AG08395 (cell line): ENCODE results near the gene EPHB1.

Experiments used
- DNase-seq: peaks from one replicate; pipeline ENCODE4 v3.0.0; 2012; ENCODE audit warnings: mixed read lengths, low spot score

EPHB1 gene

DNA sequence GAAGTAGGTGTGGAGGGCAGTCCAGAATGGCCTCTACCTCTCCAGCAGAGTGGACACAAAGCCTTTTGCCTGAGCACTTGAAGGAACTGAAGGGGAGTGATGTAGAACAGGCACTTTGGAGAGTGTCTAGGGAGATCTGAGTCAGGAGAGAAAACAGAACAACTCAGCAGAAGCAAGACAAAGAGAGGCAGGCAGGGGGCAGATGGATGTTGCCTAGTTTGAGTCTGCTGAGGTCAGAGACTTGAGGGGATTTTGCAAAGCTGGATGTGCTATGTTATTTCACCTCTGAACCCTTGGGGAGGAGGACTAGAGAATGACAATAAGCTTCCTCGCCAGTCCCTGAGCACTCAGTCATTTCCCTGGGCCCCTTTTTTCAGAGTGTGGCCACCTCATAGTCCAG, 366.4 kb downstream of the EPHB1 start:
- DNase-seq: no peak

- DNase-seq: no peak
Measured at GRCh38 chr3:135163701-135164100, 368.6 kb downstream of the EPHB1 start.

DNA sequence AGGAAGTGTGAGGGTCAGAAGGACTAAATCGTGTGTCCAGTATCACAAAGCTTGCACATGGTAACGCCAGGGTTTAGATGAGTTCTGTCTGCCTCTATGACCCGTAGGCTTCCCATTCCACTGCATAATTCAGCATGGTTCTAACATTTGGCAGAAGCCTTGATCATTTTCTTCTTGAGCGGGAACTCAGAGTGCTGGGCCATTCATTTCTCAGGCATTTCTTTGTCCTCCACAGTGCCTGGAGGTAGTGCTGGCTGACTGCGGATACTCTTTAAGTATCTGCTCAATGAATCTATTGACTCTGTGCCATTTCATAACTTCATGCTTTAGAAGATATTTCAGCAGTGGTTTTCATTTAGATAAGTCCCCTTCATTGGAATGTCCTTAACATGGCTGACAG, 370.2 kb downstream of the EPHB1 start:
- no peak for DNase-seq

DNA sequence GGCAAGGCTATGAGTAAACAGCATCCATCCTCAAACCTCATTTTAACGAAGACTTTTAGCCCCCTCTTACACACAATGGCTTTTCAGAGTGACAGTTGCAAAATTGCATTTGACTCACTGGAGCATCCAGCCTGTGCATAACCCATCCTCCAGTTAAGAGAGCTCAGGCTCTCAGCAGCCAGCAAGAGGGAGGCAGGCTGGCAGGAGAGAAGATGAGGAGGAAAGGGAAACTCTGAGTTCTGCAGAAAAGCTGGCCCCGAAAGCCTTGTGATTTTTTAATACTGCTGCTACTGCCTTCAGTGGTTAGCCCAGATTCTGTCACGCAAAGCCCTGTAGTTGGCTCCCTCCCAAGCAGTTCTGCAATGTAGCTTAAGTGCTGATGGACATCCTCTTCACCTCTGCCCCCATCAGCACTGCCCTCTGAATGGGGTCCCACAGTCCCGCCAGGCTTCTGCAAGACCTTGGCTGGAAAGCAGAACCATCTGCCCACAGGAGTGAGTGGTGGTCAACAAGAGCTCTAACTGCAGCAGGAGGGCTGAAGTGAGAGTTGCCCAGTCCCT, 371.3 kb downstream of the EPHB1 start:
- no peak for DNase-seq

DNA sequence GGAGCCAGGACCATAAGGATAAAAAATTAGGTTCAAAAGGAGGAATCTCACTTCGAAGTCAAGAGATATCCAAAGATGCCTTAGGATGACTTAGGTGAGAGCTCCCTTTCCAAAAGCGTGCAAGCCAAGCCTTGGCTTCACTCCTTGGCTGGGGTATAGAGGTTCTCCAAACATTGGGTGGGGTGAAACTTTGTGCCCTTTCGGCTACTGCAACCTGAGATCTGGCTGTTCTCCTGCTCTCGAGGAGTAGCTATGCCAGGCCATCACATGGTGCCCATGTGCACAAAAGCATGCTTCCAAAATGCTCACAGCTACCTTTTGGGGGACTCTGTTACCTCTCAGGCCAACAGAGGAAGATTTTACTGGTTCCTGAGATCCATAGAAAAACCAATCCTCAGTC, 373.8 kb downstream of the EPHB1 start:
- no peak for DNase-seq

GRCh38 chr3:135169651-135170050, 374.6 kb downstream of the EPHB1 start:
- DNase-seq: no peak

GRCh38 chr3:135170732-135171131, 375.7 kb downstream of the EPHB1 start:
- DNase-seq: no peak

DNA sequence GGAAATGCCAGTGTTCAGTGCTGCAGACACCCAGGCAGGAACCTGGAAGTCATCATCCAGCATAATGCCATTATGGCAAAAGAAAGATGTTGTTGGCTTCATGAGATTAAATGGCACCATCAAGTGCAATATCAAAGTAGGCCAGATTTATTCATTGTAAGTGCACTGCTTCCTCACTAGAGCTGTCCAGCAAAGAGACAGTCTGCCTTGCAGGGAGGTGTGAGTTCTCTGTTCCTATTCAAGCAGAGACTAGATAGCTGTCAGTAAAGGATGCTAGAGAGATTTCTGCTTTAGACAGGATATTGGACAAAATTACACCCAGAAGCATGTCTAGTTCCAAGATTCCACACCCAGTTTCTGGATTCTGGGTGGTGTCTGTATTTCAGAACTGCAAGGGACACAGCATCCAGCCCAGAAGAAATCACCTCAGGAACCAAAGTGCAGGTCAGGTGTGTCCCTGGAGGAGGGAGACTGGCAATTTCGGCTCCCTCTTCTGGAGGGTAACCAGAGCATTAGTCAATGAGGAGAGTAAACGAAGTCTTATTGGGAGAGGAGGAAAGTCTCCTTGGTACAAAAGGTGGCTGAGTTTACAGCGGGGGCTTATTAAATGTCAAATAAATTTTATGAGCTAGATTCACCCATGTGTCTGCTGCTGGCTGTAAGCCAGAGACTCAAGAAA, 377.3 kb downstream of the EPHB1 start:
- DNase-seq: no peak

DNA sequence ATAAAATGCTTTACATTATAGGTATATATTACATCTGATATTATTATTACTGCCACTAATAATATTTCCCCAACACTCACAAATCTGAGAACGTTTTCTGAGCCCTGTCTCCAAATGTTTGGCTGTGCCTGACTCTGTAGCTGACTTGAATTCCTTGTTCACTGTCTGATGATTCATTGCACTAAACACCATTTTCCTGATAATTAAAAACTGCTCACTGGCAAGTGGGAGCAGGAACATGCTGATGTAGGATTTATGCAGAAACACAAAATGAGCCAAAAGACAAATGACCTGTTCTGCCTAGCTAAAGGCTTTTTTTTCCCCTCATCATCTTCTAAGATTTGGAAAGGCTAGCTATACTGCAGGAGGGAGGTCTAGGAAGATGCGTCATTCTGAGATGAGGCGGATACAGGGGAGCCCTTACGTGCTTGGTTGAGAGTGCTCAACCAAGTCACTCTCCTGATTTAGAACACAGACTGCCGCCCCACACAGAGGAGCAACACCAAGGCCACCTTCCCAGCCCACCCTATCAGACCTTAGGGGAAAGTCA, 380.7 kb downstream of the EPHB1 start:
- peak; percentile 25 for DNase-seq

GRCh38 chr3:135176881-135177280, 381.8 kb downstream of the EPHB1 start:
- DNase-seq: no peak

GRCh38 chr3:135178566-135178965, 383.5 kb downstream of the EPHB1 start:
- no peak for DNase-seq

- DNase-seq: no peak
Measured at GRCh38 chr3:135181408-135181807, 386.3 kb downstream of the EPHB1 start.

DNA sequence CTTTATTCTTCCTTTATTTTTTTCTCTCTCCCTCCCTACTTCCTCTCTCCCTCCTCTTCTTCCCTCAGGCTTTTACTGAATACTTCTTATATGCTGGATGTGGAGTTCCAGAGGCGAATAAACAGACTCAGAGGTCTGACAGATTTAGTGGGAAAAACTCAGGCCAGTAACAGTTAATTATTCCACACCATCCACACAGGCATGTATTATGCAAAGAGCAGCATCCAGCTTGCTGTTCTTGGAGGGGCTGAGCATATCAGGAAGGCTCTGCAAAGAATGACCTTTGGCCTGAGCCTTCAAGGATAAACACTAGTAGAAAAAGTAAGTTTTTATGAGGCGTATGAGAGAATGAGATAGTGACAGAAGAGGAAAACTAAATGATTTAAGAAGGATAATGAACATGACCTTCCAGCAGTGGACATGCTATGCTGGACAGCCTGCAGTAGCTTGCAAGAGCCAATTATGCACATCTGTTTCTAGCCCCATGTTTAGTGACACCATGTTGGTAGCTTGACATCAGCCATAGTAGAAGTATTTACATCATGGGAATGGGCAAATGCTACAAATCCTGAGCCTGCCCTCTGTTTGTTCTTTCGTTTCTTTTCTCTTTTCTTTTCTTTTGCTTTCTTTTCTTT, 387.4 kb downstream of the EPHB1 start:
- no peak for DNase-seq

DNA sequence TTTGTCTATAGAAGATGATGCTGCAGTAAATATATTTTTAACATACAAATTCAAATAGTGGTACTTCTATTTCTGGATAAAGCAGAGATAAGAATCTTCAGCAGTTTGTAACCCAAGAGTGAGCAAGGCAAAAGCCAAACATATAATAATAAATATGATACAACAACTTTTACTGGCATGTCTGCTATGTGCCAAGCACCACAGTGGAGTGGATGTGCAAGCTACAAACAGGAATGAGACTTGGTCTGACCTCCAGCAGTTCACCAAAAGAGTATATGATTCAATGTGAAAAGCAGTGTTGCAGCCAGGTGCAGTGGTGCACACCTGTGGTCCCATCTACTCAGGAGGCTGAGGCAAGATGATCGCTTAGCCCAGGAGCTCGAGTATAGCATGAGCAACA, 395.6 kb downstream of the EPHB1 start:
- no peak for DNase-seq

- no peak for DNase-seq
Measured at GRCh38 chr3:135191708-135192107, 396.6 kb downstream of the EPHB1 start.

GRCh38 chr3:135192929-135193328, 397.9 kb downstream of the EPHB1 start:
- peak; percentile 73 for DNase-seq

DNA sequence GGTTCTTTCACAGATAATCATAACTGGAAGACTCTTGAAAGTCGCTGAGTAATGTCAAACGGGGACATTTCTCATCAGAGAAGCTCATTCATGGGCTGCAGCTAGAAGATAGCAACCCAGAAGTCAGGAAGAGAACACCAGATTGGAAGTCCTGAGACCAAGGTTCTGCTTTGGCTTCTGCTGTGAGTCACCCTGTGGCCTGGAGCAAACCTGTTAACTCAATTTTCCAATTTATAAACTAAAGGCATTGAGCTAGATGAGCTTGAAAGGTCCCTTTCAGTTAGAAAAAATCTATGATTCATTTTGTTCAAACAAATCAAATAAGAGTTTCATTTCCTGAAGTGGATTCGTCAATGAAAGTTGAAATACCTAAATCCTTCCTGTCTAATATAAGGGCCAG, 402.2 kb downstream of the EPHB1 start:
- DNase-seq: no peak

DNA sequence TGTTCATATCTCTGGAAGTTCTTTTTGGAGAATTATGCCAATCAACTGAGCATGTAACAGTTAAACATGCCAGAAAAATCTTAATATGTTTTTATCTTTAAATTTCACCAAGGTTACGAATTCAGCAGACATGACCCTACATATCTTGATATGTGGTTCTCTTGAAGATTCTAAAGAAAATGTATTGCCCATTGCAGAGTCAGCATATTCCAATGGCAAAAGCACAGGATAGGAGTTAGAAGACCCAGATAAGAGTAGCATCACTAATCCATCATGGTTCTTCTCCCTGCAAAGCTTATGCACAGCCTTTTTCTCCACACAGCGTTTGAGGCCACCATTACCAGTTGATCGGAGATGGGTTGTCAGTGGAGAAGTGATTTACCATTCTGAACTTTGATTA, 402.8 kb downstream of the EPHB1 start:
- DNase-seq: no peak

DNA sequence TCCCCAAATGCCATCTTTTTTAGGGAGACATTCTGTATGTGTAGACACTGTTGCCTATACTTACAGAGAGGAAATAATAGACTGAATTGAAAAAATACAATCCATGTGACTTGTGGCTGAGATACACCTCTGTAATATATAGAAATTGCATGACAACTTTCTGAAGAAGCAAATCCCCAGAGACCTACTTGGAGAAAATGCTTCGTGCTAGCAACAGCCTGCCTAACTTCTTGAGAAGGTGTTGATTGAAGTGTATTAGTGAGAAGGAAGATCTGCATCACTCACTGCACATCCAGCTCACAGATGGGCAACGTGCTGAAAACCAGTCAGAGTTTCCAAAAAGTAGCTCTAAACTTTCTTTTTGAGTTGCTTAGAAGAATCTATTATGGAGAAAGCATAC, 404.1 kb downstream of the EPHB1 start:
- DNase-seq: no peak

DNA sequence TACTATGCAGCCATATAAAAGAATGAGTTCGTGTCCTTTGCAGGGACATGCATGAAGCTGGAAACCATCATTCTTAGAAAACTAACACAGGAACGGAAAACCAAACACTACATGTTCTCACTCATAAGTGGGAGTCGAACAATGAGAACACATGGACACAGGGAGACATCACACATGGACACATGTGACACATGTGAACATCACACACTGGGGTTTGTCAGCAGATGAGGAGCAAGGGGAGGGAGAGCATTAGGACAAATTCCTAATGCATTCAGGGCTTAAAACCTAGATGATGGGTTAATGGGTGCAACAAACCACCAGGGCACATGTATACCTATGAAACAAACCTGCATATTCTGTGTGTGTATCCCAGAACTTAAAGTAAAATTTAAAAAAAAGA, 408.0 kb downstream of the EPHB1 start:
- no peak for DNase-seq

GRCh38 chr3:135213213-135213612, 418.2 kb downstream of the EPHB1 start:
- no peak for DNase-seq

GRCh38 chr3:135213822-135214221, 418.8 kb downstream of the EPHB1 start:
- DNase-seq: no peak

DNA sequence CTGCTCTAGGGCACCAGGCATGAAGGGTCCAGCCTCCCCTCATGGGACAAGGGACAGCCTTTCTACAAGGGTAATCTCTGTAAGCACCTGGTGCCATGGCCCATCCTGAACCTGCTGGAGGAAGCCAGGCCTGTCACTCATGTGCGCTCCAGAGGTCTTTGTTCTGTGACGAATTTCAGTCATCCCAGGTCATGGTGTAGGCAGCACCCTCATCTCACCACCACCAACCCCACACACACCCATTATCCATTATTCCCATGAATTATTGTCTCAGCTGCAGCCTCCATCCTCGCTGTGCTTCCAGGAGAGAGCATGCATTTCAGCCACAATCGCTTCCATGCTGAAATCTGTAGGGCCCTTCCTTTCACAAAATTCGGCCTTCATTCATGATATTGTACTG, 419.3 kb downstream of the EPHB1 start:
- DNase-seq: no peak

- peak; percentile 65 for DNase-seq
Measured at GRCh38 chr3:135215516-135215915, 420.5 kb downstream of the EPHB1 start.
